HepG2 (cell line): ENCODE results near the gene TEAD4. TPM values are rescaled to one million over a fixed set of nuclear protein-coding genes. Genes with fewer than 3 reads are reported as not detected.

ENCODE experiments used
- CENPBD1 ChIP-seq: sonication (generic); formaldehyde crosslinking; IDR thresholded peaks from 2 replicates; pipeline ENCODE4 v1.8.0; 2022; ENCODE audit warnings: missing genetic modification reagents, low read depth, mild to moderate bottlenecking, borderline replicate concordance
- FOXO1 ChIP-seq: sonication (generic); formaldehyde crosslinking; IDR thresholded peaks from 2 replicates; pipeline ENCODE4 v1.4.0; 2020; ENCODE audit warnings: missing genetic modification reagents
- KIAA2018 ChIP-seq: sonication (generic); formaldehyde crosslinking; IDR thresholded peaks from 2 replicates; pipeline ENCODE4 v1.5.0; 2020; ENCODE audit warnings: mild to moderate bottlenecking, missing genetic modification reagents, borderline replicate concordance
- REST ChIP-seq, 2 experiments: IDR thresholded peaks; 2 replicates each; pipeline ENCODE4 v1.6.1; 2011 to 2012; ENCODE audit warnings: low read length in 2 of 2, borderline replicate concordance in 1 of 2, low read depth in 1 of 2, mild to moderate bottlenecking in 1 of 2, moderate library complexity in 1 of 2
- SNRNP70 ChIP-seq: fragments of 200-400 bp; formaldehyde crosslinking; IDR thresholded peaks from 2 replicates; pipeline ENCODE4 v1.6.1; 2017; ENCODE audit warnings: mild to moderate bottlenecking, low read depth, low read length, moderate library complexity
- ZFP36L2 ChIP-seq: sonication (generic); formaldehyde crosslinking; IDR thresholded peaks from 2 replicates; pipeline ENCODE4 v1.4.0; 2020; ENCODE audit warnings: missing genetic modification reagents
- ZNF280D ChIP-seq: sonication (generic); formaldehyde crosslinking; IDR thresholded peaks from 2 replicates; pipeline ENCODE4 v1.5.1; 2020; ENCODE audit warnings: mild to moderate bottlenecking, missing genetic modification reagents
- ZNF451 ChIP-seq: sonication (generic); formaldehyde crosslinking; IDR thresholded peaks from 2 replicates; pipeline ENCODE4 v1.5.0; 2020; ENCODE audit warnings: mild to moderate bottlenecking, missing genetic modification reagents
- ZNF546 ChIP-seq: sonication (generic); formaldehyde crosslinking; conservative IDR thresholded peaks from 2 replicates; pipeline ENCODE4 v1.8.1; 2023; ENCODE audit warnings: mild to moderate bottlenecking, missing genetic modification reagents
- ZSCAN12 ChIP-seq: sonication (generic); formaldehyde crosslinking; IDR thresholded peaks from 2 replicates; pipeline ENCODE4 v1.9.0; 2021; ENCODE audit warnings: mild to moderate bottlenecking, missing genetic modification reagents
- polyA plus RNA-seq, 8 experiments: library from polyadenylated mRNA; depleted of rRNA in 3 of 8; stranded (reverse) in 7 of 8; unstranded in 1 of 8; fragments of >200 nt; fragmentation: Illumina TruSeq in 4 of 8; extraction: Trizol in 4 of 8; gene quantifications; 2 replicates each; pipeline versions ENCODE4 v1.2.1 to v1.2.3, GENCODE V29; 2011 to 2016; ENCODE audit warnings: low read depth in 4 of 8, missing spikeins in 1 of 8, mixed read lengths in 1 of 8; ENCODE audit not compliant: insufficient read depth in 1 of 8
- total RNA-seq, 5 experiments: library from RNA; depleted of rRNA; stranded (reverse); fragments of >200 nt; fragmentation: Illumina TruSeq; extraction: Trizol; gene quantifications; 2 replicates each; pipeline ENCODE4 v1.2.3, GENCODE V29; 2016; ENCODE audit warnings: low read depth in 1 of 5

The TEAD4 gene
- total and polyA plus RNA-seq, 2 of the 13 experiments (the other 11 are each of a cell fraction or from before 2014, with no cell fraction given) = 45.0 to 69.4 TPM

GRCh38 chr12:3081091-3081490 is 121.9 kb downstream of the TEAD4 start (continued):
- TF ChIP-seq REST (IDR thresholded peaks at IDR 0.05; ENCODE audit: borderline replicate concordance in 1 of 2, low read depth in 1 of 2, low read length in 2 of 2) (no peak), ZSCAN12 (CRISPR knock-in tag) (no peak), ZFP36L2 (no peak), ZNF280D (CRISPR knock-in tag) (no peak), KIAA2018 (CRISPR knock-in tag) (no peak), ZNF546 (no peak), FOXO1 (no peak), CENPBD1 (CRISPR knock-in tag) (no peak), SNRNP70 (no peak), ZNF451 (CRISPR knock-in tag) (no peak)
